ENCODE measurements around the gene RAET1E.
"Not testable (repeated sequence)": the region's sequence is repeated elsewhere in the genome, so short reads cannot be mapped to it uniquely, and the experiment has no call there.

RAET1E gene

DNA sequence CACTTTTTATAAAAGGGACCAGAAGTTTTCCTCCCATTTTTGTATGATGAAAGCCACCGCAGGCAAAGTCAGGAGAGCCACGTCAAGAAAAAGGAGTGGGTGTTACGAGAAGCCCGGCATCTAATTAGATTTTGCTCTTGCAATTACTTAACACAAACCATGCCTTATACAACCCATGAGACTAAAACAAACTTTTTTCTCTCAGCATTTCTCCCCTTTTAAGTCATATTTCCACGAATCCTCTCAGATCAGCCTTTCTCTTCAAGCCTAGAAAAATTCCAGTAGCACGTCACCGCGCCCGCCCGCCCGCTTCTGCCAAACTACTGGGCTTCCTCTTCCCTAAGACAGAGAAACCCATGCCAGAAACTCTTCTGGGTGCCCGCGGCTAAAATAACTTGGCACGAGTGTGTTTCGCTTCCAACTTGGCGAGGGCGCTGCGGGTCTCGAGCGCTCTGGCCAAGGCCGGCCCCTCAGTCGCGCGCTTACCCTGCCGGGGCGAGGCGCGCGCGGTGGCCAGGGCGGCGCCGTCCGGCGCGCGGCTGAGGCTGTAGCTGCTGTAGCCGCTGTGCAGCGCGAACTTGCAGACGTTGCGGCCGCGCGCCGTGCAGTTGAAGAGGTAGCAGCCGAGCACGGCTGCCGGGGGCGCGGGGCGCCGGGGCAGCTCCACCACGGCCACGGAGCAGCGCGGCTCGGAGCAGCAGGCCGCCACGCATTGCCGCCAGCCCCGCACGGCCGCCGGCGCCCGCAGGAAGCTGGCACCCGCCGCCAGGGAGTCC is 34.8 kb downstream of the RAET1E start:
- in situ Hi-C loops (cut with HindIII; ENCODE audit: low sequenced_read_pairs), result no loop called here

DNA sequence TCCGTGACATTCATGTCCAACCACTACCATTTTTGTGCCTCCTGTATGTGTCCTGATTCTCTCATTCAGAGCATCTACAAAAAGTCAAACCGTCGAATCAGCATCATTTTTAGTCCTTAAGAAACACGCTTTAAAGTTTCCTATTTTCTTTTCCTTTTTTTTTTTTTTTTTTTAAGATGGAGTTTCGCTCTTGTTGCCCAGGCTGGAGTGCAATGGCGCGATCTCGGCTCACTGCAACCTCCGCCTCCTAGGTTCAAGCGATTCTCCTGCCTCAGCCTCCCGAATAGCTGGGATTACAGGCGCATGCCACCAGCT is 35.5 kb downstream of the RAET1E start:
- in situ Hi-C loops (cut with HindIII; ENCODE audit: low sequenced_read_pairs), result not testable (repeated sequence)

DNA sequence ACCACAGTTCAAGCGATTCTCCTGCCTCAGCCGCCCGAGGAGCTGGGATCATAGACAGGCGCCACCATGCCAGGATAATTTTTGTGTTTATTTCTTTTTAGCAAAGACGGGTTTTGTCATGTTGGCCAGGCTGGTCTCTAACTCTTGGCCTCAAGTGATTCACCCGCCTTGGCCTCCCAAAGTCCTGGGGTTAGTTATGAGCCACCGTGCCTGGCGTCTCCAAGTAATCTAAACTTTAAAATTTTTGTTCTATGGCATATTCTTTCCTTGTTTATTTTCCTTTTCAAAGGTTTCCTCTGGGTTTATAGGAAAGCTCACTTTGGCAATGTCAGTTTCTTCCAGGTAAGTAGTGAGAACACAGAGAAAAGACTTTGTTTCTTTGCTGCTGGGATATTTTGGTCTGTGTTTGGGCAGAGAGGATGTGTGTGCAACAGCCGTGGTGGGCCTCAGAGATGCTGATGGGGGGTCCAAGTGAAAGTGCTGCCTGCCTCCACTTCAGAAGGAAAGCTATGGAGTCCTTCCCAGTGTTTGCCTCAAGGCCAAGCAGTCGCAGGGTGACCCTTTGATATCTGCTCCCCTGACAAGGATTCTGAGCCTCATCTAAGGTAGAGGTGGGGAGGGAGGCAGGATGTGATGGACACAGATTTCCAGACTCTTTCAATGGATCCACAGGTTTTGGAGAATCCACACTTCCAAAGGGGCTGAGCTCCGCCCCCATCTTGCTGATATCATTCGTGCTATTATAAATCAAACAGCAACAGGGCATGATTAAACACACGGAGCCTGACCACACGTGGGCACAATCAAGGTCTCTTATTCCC is 36.1 kb downstream of the RAET1E start:
- in situ Hi-C loops (cut with HindIII; ENCODE audit: low sequenced_read_pairs), result no loop called here

DNA sequence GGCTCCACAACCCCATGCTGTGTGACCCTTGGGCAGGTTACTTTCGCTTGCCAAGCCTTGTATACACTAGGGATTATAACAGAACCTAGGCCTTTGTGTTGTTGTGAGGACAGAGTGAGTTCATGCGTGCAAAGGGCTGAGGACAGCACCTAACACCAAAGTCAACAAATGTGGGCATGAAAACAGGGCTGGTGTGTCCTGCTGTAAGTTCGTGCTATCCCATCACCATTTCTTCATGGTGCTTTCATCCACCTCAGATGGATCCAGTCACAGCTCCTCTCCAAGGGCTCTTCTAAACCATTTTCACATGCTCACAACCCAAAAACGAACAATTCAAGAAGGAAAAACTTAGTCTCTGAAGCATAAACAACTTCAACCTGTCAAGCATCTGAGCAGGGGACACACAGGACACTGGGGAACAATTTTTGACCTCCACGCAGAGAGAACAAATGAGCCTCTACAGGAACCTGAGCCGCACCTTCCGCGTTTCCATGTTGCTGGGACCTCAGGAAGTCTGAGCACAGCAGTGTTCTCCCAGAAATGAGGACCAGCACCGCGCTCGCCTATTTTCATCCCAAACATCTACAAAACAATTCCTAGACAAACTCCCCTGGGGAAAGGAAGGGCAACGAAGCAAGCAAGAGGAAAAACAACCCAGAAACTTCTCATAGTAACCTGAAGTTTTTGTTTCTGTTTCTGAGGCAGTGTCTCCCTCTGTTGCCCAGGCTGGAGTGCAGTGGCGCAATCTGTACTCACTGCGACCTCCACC is 36.9 kb downstream of the RAET1E start:
- in situ Hi-C loops (cut with HindIII; ENCODE audit: low sequenced_read_pairs), result no loop called here

DNA sequence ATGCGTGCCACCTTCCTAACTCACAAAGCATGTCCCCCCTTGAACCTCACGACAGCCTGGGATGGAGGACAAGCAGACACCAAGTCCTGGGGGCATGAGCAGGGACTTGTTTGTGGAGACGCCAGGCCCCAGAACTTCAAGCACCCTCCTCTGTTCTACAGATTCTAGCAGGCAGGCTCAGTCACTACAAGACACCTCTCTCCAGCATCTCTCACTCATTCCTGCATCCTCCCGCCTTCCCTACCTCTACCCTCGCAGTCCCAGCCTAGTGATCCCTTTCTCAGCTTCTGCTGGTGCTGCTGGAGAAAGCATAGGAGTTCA is 37.4 kb downstream of the RAET1E start:
- in situ Hi-C loops (cut with HindIII; ENCODE audit: low sequenced_read_pairs), result no loop called here

DNA sequence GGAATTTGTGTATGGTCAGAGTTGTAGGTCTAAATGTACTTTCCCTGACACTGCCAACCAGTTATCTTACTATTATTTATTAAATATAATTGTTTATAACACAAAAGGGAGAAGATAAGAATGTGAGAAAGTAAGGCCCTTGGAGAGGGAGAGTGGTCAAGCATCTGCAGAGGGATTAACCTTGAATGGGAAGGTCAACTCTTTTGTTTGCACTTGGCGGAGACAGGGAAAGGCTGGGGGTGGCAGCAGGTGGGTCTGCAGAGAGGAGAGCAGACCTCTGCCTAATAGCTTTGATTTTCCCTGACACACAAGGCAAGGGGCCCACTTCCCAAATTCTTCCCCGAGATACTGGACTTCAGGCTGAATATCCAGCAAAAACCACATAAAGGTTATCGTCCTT is 38.0 kb downstream of the RAET1E start:
- in situ Hi-C loops (cut with HindIII; ENCODE audit: low sequenced_read_pairs), result no loop called here

DNA sequence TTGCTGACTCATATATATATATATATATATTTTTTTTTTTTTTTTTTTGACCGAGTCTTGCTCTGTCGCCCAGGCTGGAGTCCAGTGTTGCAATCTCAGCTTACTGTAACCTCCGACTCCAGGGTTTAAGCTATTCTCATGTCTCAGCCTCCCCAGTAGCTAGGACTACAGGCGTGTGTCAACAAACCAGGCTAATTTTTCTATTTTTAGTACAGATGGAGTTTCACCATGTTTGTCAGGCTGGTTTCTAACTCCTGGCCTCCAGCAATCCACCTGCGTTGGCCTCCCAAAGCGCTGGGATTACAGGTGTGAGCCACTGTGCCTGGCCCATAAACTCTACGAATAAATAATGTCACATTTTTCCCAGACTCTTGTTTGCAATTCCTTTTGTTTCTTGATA is 38.5 kb downstream of the RAET1E start:
- in situ Hi-C loops (cut with HindIII; ENCODE audit: low sequenced_read_pairs), result no loop called here

DNA sequence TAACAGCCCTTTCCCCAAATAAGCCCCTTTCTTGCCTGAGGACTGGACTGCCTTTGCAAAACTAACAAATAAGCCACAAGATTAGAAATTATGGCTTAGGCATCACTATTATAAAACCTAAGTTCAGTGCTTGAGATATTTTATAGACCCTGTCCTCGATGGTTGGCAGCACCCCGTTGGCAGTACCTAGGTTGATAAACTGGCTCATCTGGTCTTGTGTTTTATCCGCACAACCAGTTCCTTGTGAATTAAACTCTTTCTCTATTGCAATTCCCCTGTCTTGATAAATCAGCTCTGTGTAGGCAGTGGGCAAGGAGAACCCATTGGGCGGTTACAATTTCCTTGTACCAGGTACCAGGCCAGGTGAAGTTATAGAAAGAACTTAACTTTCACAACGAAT is 40.4 kb downstream of the RAET1E start:
- in situ Hi-C loops (cut with HindIII; ENCODE audit: low sequenced_read_pairs), result no loop called here

DNA sequence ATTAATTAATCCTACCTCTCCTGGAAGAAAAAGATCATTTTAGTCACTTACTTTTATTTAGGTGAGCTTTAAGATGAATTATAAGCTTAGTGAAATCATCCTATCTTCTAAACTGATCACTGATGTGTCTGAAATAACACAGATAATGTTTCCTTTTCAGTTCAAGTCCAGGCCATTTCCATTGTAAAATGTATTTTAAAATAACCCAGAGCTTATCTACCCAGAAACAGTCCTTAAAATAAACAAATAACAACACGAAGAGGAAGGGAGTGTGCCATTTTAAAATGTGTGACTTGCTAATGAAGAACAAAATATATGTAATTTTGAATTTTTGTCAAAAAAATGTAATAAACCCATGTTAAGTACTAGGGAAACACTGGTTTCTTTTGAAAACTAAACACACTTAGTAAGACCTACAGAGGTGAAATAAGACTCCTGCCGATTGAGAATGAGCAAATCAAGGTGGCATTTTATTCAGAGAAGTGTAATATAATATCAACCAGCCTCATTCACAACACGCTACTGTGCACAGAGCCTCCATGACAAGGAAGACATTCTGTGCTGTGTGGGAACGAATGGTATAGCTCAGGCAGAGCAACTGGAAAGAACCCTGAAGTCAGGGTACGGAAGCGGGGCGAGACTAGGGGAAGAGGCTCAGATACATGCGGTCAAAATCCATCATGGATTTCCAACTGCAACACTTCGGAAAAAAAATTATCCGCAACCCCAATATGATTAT is 41.5 kb downstream of the RAET1E start:
- in situ Hi-C loops (cut with HindIII; ENCODE audit: low sequenced_read_pairs), result no loop called here

DNA sequence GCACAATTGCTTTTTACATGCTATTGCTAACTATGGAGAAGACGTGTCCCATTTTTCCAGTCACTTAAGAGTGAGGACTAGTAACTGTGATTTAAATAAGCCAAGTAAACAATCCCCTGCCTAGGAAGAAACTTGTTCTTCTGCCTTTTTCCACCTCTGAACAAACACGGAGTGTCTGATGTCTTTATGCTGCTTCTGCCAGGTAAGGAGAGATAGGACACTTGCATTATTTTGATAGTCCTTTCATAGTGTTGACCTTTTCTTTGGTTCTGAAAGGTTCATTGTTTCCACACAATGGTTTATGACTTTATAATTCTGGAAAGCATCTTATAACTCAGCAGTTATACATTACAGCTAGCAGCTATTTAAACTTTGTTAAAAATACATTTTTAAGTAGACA is 42.2 kb downstream of the RAET1E start:
- in situ Hi-C loops (cut with HindIII; ENCODE audit: low sequenced_read_pairs), result no loop called here

DNA sequence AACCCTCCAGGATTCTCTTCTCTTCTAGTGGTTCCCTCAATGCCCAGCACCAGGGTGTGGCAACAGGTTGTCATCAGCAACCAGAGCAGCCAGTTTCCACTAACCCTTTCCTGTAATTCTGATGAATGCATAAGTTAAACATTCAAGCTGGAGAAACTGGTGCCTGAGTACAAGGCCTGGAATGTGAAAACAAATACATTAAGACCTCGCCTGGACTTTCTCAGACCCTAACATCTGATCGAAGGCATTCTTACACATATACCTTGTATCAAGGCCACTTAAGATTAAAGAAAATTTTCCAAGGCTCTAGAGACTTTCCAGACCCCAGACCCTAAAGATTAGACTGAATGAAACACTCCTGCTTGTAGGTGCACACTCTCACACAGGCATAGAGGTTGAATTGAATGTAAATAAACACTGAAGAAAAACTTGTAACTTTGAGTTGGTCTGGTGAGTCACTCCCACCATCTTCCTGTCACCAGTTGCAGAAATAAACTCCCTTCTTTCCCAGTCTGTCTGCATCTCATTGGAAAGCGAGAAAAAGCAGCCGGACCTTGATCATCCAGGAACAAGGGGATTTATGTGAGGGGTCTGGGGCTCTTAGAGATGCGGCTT is 42.8 kb downstream of the RAET1E start:
- in situ Hi-C loops (cut with HindIII; ENCODE audit: low sequenced_read_pairs), result no loop called here

DNA sequence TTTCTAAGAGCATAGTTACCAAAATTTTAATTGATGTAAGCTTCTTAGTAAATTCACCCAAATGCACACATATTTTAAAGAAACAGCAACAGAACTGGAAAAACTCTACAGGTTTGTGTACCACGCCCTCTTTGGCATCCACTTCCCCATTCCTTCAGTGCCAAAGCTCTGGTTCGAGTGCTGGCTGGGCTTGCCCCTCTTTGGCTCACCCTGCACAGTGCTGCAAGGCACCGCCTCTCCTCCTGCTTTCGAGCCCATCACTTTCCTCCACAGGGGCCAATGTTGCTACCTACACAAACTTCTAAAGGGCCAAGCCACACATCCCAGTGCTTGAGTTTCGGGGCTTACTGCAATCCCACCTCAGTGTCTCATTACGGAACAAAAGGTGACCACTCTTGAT is 43.4 kb downstream of the RAET1E start:
- in situ Hi-C loops (cut with HindIII; ENCODE audit: low sequenced_read_pairs), result no loop called here

DNA sequence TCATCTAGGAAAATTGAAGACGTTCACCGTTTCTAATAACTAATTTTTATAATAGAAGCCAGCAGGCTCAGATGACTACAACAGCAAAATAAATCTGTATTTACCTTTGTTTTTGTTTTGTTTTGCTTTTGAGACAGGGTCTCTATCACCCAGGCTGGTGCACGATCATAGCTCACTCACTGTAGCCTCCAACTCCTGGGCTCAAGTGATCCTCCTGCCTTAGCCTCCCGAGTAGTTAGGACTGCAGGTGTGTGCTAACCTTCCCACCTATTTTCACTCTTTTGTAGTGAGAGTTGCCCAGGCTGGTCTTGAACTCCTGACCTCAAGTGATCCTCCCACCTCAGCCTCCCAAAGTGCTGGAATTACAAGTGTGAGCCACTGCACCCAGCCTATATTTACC is 43.9 kb downstream of the RAET1E start:
- in situ Hi-C loops (cut with HindIII; ENCODE audit: low sequenced_read_pairs), result not testable (repeated sequence)

DNA sequence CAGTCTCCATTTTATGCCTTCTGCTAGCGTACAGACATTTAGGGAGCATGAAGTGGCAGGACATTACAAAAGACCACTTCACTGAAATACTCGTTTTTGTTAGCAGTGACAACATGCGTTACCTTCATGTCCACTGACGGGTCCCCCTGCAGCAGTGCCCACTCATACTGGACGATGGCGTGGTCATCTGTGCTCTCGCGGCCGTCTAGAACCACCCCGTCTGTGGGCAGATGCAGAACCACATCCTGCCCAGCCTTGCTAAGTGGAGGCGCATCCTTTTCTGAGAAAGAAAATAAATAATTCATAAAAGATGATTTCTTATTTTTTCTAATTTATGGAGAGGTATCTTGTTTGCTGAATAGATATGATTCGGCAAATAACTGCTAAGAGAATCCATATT is 45.0 kb downstream of the RAET1E start:
- in situ Hi-C loops (cut with HindIII; ENCODE audit: low sequenced_read_pairs), result no loop called here

DNA sequence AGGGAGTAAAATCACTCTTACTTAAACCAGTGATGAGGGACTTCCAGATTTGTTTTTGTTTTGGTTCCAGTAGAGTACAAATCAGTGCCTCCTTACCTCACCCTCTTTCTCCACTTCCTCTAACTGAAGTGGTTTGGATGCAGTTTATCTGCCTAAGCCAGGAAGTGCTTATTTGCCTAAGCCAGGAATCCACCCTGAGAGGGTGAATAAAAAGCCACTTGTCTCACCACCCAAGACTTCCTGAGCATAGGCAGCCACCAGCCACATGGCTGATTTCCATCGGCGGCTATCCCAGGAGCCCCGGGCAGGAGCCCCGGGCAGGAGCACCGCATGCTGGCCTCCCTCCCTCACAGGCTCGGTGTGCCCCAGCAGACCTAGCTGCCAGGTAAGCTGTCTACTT is 45.7 kb downstream of the RAET1E start:
- in situ Hi-C loops (cut with HindIII; ENCODE audit: low sequenced_read_pairs), result no loop called here

DNA sequence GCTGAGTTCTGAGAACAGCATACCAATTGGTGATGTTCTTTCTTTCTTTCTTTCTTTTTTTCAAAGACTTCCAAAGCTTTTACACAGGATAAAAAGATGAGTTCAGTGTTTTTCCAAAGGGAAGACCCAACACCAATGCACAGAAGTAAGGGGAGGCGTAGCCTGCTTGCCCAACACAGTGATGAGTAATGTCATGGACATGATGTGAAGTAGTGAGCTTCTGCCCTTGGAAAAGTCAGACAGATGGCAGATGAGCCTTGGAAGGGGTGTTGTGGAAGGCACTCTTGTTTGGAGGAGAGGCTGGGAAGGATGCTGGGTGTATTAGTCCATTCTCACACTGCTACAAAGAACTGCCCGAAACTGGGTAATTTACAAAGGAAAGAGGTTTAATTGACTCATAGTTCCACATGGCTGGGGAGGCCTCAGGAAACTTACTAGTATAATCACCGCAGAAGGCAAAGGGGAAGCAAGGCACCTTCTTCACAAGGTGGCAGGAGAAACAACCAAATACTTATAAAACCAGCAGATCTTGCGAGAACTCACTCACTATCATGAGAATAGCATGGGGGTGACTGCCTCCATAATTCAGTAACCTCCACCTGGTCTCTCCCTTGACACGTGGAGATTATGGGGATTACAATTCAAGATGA is 46.3 kb downstream of the RAET1E start:
- in situ Hi-C loops (cut with HindIII; ENCODE audit: low sequenced_read_pairs), result no loop called here

DNA sequence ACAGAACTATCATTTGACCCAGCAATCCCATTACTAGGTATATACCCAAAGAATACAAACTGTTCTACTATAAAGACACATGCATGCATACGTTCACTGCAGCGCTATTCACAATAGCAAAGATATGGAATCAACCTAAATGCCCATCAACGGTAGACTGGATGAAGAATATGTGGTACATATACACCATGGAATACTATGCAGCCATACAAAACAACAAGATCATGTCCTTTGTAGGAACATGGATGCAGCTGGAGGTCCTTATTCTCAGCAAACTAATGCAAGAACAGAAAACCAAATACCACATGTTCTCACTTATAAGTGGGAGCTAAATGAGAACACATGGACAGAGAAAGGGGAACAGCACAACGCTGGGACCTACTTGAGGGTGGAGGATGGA is 49.6 kb downstream of the RAET1E start:
- in situ Hi-C loops (cut with HindIII; ENCODE audit: low sequenced_read_pairs), result not testable (repeated sequence)
